Ishikawa (cell line): Measurements from ENCODE around the gene KLHDC8A.

Experiments used
- CEBPB ChIP-seq: IDR thresholded peaks from 2 replicates; pipeline ENCODE4 v1.6.1; 2012
- CREB1 ChIP-seq: IDR thresholded peaks from 2 replicates; pipeline ENCODE4 v1.6.1; 2012; ENCODE audit warnings: low read depth
- EGR1 ChIP-seq: IDR thresholded peaks from 2 replicates; pipeline ENCODE4 v1.6.1; 2012
- EP300 ChIP-seq: IDR thresholded peaks from 2 replicates; pipeline ENCODE4 v1.6.1; 2012; ENCODE audit warnings: borderline replicate concordance
- FOXM1 ChIP-seq: IDR thresholded peaks from 2 replicates; pipeline ENCODE4 v1.6.1; 2012; ENCODE audit warnings: low read depth, borderline replicate concordance
- MAX ChIP-seq: IDR thresholded peaks from 2 replicates; pipeline ENCODE4 v1.6.1; 2012
- NFIC ChIP-seq: IDR thresholded peaks from 2 replicates; pipeline ENCODE4 v1.6.1; 2012
- RAD21 ChIP-seq: IDR thresholded peaks from 2 replicates; pipeline ENCODE4 v1.6.1; 2012; ENCODE audit warnings: low read depth
- REST ChIP-seq: IDR thresholded peaks from 2 replicates; pipeline ENCODE4 v1.6.1; 2012; ENCODE audit warnings: low read depth, mild to moderate bottlenecking
- TAF1 ChIP-seq: IDR thresholded peaks from 2 replicates; pipeline ENCODE4 v1.6.1; 2012; ENCODE audit warnings: low read depth, mild to moderate bottlenecking
- TCF12 ChIP-seq: IDR thresholded peaks from 2 replicates; pipeline ENCODE4 v1.6.1; 2012; ENCODE audit warnings: low read depth
- TEAD4 ChIP-seq: IDR thresholded peaks from 2 replicates; pipeline ENCODE4 v1.6.1; 2012
- USF1 ChIP-seq: IDR thresholded peaks from 2 replicates; pipeline ENCODE4 v1.6.1; 2012
- YY1 ChIP-seq: IDR thresholded peaks from 2 replicates; pipeline ENCODE4 v1.6.1; 2012; ENCODE audit warnings: low read depth
- ZBTB7A ChIP-seq: IDR thresholded peaks from 2 replicates; pipeline ENCODE4 v1.6.1; 2012; ENCODE audit warnings: low read depth

Gene KLHDC8A

GRCh38 chr1:205395616-205396015 lies 38.9 kb upstream of the KLHDC8A start:
- TF ChIP-seq CREB1: no peak
- no peak for TF ChIP-seq EGR1
- no peak for TF ChIP-seq EP300

GRCh38 chr1:205392650-205393049 lies 35.9 kb upstream of the KLHDC8A start:
- no peak for TF ChIP-seq ZBTB7A
- no peak for TF ChIP-seq MAX
- TF ChIP-seq YY1: no peak
- no peak for TF ChIP-seq TCF12
- no peak for TF ChIP-seq TAF1
- no peak for TF ChIP-seq EP300
- TF ChIP-seq TEAD4: no peak
- TF ChIP-seq EGR1: no peak
- no peak for TF ChIP-seq CREB1
- no peak for TF ChIP-seq RAD21
- TF ChIP-seq REST: no peak

GRCh38 chr1:205391386-205391785 lies 34.7 kb upstream of the KLHDC8A start:
- TF ChIP-seq TCF12: no peak
- no peak for TF ChIP-seq ZBTB7A
- no peak for TF ChIP-seq EP300
- TF ChIP-seq NFIC: no peak

GRCh38 chr1:205387845-205388244 lies 31.1 kb upstream of the KLHDC8A start:
- TF ChIP-seq TAF1: no peak

GRCh38 chr1:205382561-205382960 lies 25.8 kb upstream of the KLHDC8A start:
- no peak for TF ChIP-seq CREB1
- TF ChIP-seq REST: no peak
- TF ChIP-seq ZBTB7A: no peak
- TF ChIP-seq TCF12: no peak
- TF ChIP-seq FOXM1: no peak
- TF ChIP-seq TAF1: no peak

GRCh38 chr1:205381305-205381704 lies 24.6 kb upstream of the KLHDC8A start:
- TF ChIP-seq YY1 (no peak), EP300 (no peak), RAD21 (no peak), TCF12 (no peak), CREB1 (no peak), REST (no peak), NFIC (no peak), CEBPB (no peak), TAF1 (no peak), EGR1 (no peak), MAX (no peak), USF1 (no peak), FOXM1 (no peak), TEAD4 (no peak)

GRCh38 chr1:205380882-205381281 lies 24.2 kb upstream of the KLHDC8A start:
- TF ChIP-seq TCF12: no peak
- no peak for TF ChIP-seq MAX
- no peak for TF ChIP-seq TAF1
- TF ChIP-seq CEBPB: no peak
- no peak for TF ChIP-seq YY1
- TF ChIP-seq ZBTB7A: no peak
- no peak for TF ChIP-seq USF1
- TF ChIP-seq CREB1: no peak
- no peak for TF ChIP-seq NFIC
- no peak for TF ChIP-seq EGR1
- TF ChIP-seq EP300: no peak
- TF ChIP-seq FOXM1: no peak
- TF ChIP-seq REST: no peak
- no peak for TF ChIP-seq TEAD4
- TF ChIP-seq RAD21: no peak
